HG02943 (cell line): ENCODE data around the gene POC1A.
A peak's percentile ranks its signal among the peaks of the same experiment; 100 is the strongest.

Experiments
- ATAC-seq: cut with Tn5 transposase; IDR thresholded peaks from one replicate; pipeline ENCODE4 v1.9.1; 2021; ENCODE audit warnings: mild to moderate bottlenecking, low read depth, moderate library complexity; ENCODE audit not compliant: unreplicated experiment

The POC1A gene

GRCh38 chr3:52154135-52155094 is at the start of gene POC1A:
Gene POC1A, minus strand, starts transcription at chr3:52154423. Its CDS starts 51 bp downstream, at chr3:52154372.
- peak; percentile 71 for ATAC-seq

- ATAC-seq = no peak
Observed at GRCh38 chr3:52203701-52204100, 49.5 kb upstream of the POC1A start.

- ATAC-seq = no peak
Observed at GRCh38 chr3:52202384-52203077, 48.3 kb upstream of the POC1A start.

- no peak for ATAC-seq
Observed at GRCh38 chr3:52200981-52201679, 46.9 kb upstream of the POC1A start.

GRCh38 chr3:52198643-52199608 is 44.7 kb upstream of the POC1A start:
- no peak for ATAC-seq

- ATAC-seq = peak; percentile 81
Observed at GRCh38 chr3:52197842-52198625, 43.8 kb upstream of the POC1A start, which contains the start of gene ALAS1. Gene ALAS1, plus strand, starts transcription at chr3:52198160. Its CDS starts 1,082 bp downstream, at chr3:52199242.

- ATAC-seq = no peak
Observed at GRCh38 chr3:52197499-52197841, 43.2 kb upstream of the POC1A start.

- ATAC-seq = no peak
Observed at GRCh38 chr3:52196977-52197376, 42.8 kb upstream of the POC1A start.

- no peak for ATAC-seq
Observed at GRCh38 chr3:52195823-52196331, 41.7 kb upstream of the POC1A start.

- no peak for ATAC-seq
Observed at GRCh38 chr3:52195291-52195597, 41.0 kb upstream of the POC1A start.

- no peak for ATAC-seq
Observed at GRCh38 chr3:52194485-52195290, 40.5 kb upstream of the POC1A start.

- no peak for ATAC-seq
Observed at GRCh38 chr3:52193065-52193464, 38.8 kb upstream of the POC1A start.

GRCh38 chr3:52191663-52192062 is 37.4 kb upstream of the POC1A start:
- no peak for ATAC-seq

- no peak for ATAC-seq
Observed at GRCh38 chr3:52190294-52191074, 36.3 kb upstream of the POC1A start.

- ATAC-seq = no peak
Observed at GRCh38 chr3:52188556-52188955, 34.3 kb upstream of the POC1A start.

GRCh38 chr3:52186729-52187128 is 32.5 kb upstream of the POC1A start:
- no peak for ATAC-seq

- ATAC-seq = no peak
Observed at GRCh38 chr3:52185837-52186236, 31.6 kb upstream of the POC1A start.
